Lower lobe of right lung (tissue), 2 donors: ENCODE results near the gene RPL3. TPM values are rescaled to one million over a fixed set of nuclear protein-coding genes. Genes with fewer than 3 reads are reported as not detected.

Experiments used
- ATAC-seq, 2 donors: fragments of 200-7000 bp; cut with Tn5 transposase; one replicate each; pipeline ENCODE4 v1.9.1; 2020 to 2022; ENCODE audit warnings: mild to moderate bottlenecking in 2 of 2, moderate library complexity in 2 of 2
- DNase-seq: peaks from one replicate; pipeline ENCODE4 v3.0.0-alpha.2; 2020
- H3K27ac ChIP-seq: fragments of 200-600 bp; one replicate; pipeline ENCODE4 v1.8.0; 2022
- H3K27me3 ChIP-seq: fragments of 200-600 bp; one replicate; pipeline ENCODE4 v1.8.0; 2022; ENCODE audit warnings: low read depth
- H3K36me3 ChIP-seq: fragments of 200-600 bp; one replicate; pipeline ENCODE4 v1.8.0; 2022; ENCODE audit warnings: mild to moderate bottlenecking
- H3K4me1 ChIP-seq: fragments of 200-600 bp; one replicate; pipeline ENCODE4 v1.8.0; 2022
- H3K4me3 ChIP-seq: fragments of 200-600 bp; one replicate; pipeline ENCODE4 v1.8.0; 2022; ENCODE audit warnings: mild to moderate bottlenecking
- H3K9me3 ChIP-seq: fragments of 200-600 bp; one replicate; pipeline ENCODE4 v1.8.0; 2022
- intact Hi-C: fragments of 100-400 bp; cut with DNase I; formaldehyde crosslinking; loops from one replicate; pipeline ENCODE4 v1.11.0; 2022
- total RNA-seq: library from RNA; stranded (reverse); fragmentation: NEBNext Ultra II Directional; extraction: Animal tissue kit (Norgen Biotek cat#: 25700); gene quantifications from one replicate; pipeline ENCODE4 v1.2.1, GENCODE V29; 2021
- TF ChIP-seq, protein P1 (sequence below): fragments of 200-600 bp; IDR thresholded peaks from one replicate; pipeline ENCODE4 v1.8.0; 2022; ENCODE audit warnings: antibody characterized with exemption, mild to moderate bottlenecking
- donor health status: DM: no; HTN: yes; CAD: no; lungs with severe emphysema.

RPL3 gene
- total RNA-seq, 1 donor from 2014 or later = 1,467 TPM

GRCh38 chr22:39270280-39270679 lies 49.1 kb downstream of the RPL3 start:
- TF ChIP-seq, protein P1, sequence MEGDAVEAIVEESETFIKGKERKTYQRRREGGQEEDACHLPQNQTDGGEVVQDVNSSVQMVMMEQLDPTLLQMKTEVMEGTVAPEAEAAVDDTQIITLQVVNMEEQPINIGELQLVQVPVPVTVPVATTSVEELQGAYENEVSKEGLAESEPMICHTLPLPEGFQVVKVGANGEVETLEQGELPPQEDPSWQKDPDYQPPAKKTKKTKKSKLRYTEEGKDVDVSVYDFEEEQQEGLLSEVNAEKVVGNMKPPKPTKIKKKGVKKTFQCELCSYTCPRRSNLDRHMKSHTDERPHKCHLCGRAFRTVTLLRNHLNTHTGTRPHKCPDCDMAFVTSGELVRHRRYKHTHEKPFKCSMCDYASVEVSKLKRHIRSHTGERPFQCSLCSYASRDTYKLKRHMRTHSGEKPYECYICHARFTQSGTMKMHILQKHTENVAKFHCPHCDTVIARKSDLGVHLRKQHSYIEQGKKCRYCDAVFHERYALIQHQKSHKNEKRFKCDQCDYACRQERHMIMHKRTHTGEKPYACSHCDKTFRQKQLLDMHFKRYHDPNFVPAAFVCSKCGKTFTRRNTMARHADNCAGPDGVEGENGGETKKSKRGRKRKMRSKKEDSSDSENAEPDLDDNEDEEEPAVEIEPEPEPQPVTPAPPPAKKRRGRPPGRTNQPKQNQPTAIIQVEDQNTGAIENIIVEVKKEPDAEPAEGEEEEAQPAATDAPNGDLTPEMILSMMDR = no peak
- no peak for ATAC-seq
- intact Hi-C loops = no loop called here

DNA sequence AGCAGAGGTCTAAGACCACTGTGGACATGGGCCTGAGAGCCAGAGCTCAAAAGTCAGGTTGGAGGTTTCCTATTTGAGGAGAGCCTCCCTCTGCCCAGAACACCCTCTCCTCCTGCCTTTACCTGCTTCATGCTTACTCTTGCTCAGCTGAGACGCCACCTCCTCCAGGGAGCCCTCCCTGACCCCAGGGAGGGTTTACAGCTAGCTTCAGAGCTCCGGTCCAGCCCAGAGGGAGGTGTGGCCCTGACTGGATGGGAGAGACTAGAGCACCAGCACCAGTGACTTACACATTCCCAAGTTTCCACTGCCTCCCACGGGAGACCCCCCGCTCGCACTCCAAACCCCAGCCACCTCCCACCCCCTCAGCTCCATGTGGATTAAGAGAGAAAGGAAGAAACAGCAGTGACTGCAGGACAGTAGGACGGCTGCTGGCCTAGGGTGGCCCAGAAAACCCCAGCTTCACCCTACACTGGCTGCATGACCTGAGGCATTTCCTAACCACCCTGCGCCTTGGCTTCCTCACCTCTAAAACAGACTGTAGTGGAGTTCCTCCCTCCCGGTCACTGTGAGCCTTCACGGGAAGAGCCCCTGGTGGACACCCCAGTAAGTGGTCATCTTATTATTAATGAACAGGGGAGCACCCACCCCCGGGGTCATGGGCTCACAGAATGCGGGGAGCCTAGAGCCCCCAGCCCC lies 50.2 kb downstream of the RPL3 start:
- Histone ChIP-seq H3K27me3 (no peaks in the 10 kb centered on the region), H3K4me1 (peaks cover 5% of the 10 kb centered on the region), H3K4me3 (no peak overlapping the region), H3K36me3 (no peaks in the 10 kb centered on the region), H3K9me3 (no peaks in the 10 kb centered on the region), H3K27ac (no peak overlapping the region)
- DNase-seq (no peak), ATAC-seq (no peak)
- TF ChIP-seq, protein P1 = no peak
- intact Hi-C loops = no loop called here

More at GRCh38 chr22:39270280-39270679, 49.1 kb downstream of the RPL3 start:
- peaks cover 5% of the 10 kb centered on the region for H3K4me1 ChIP-seq
- no peak overlapping the region for H3K27ac ChIP-seq
- no peak overlapping the region for H3K4me3 ChIP-seq
- no peaks in the 10 kb centered on the region for H3K36me3 ChIP-seq
- no peaks in the 10 kb centered on the region for H3K27me3 ChIP-seq
- no peak for DNase-seq
- no peaks in the 10 kb centered on the region for H3K9me3 ChIP-seq

- no peak for DNase-seq
- Histone ChIP-seq H3K27ac (no peak overlapping the region), H3K4me1 (peaks cover 5% of the 10 kb centered on the region), H3K36me3 (no peaks in the 10 kb centered on the region), H3K27me3 (no peaks in the 10 kb centered on the region), H3K4me3 (no peak overlapping the region), H3K9me3 (no peaks in the 10 kb centered on the region)
- ATAC-seq = no peak
- TF ChIP-seq, protein P1 = no peak
- intact Hi-C loops = no loop called here
These were observed 50.8 kb downstream of the RPL3 start for GRCh38 chr22:39268645-39269044.

- TF ChIP-seq, protein P1 = no peak
- intact Hi-C loops = no loop called here
These were observed 51.4 kb downstream of the RPL3 start for GRCh38 chr22:39267974-39268373.

GRCh38 chr22:39266398-39267030 lies 52.9 kb downstream of the RPL3 start:
- peaks cover 5% of the 10 kb centered on the region for H3K4me1 ChIP-seq
- ATAC-seq = peak; percentile 8 to 26
- no peak overlapping the region for H3K27ac ChIP-seq
- peaks cover 5% of the 10 kb centered on the region for H3K9me3 ChIP-seq
- no peak overlapping the region for H3K4me3 ChIP-seq
- intact Hi-C loops = no loop called here
- no peaks in the 10 kb centered on the region for H3K36me3 ChIP-seq
- TF ChIP-seq, protein P1 = no peak
- no peak for DNase-seq
- H3K27me3 ChIP-seq = no peaks in the 10 kb centered on the region

More at GRCh38 chr22:39267974-39268373, 51.4 kb downstream of the RPL3 start:
- no peaks in the 10 kb centered on the region for H3K27me3 ChIP-seq
- H3K36me3 ChIP-seq = no peaks in the 10 kb centered on the region
- H3K4me3 ChIP-seq = no peak overlapping the region
- no peaks in the 10 kb centered on the region for H3K9me3 ChIP-seq
- H3K27ac ChIP-seq = no peak overlapping the region
- ATAC-seq (no peak), DNase-seq (no peak)
- peaks cover 5% of the 10 kb centered on the region for H3K4me1 ChIP-seq
